GM18519 (cell line): ENCODE measurements around the gene TRIM71.
"Not testable (repeated sequence)": the region's sequence is repeated elsewhere in the genome, so short reads cannot be mapped to it uniquely, and the experiment has no call there.

Source experiments
- ATAC-seq: cut with Tn5 transposase; IDR thresholded peaks from one replicate; pipeline ENCODE4 v1.9.1; 2021; ENCODE audit warnings: mild to moderate bottlenecking, moderate library complexity; ENCODE audit not compliant: unreplicated experiment, low FRiP score

Gene TRIM71

GRCh38 chr3:32885283-32885901, 67.6 kb downstream of the TRIM71 start:
- ATAC-seq: no peak

GRCh38 chr3:32886296-32886695, 68.5 kb downstream of the TRIM71 start:
- no peak for ATAC-seq

GRCh38 chr3:32886911-32887310, 69.1 kb downstream of the TRIM71 start:
- ATAC-seq: no peak

GRCh38 chr3:32888739-32889138, 70.9 kb downstream of the TRIM71 start:
- ATAC-seq: peak; percentile 93

- no peak for ATAC-seq
These were observed 72.9 kb downstream of the TRIM71 start for GRCh38 chr3:32890420-32891276.

- no peak for ATAC-seq
These were observed 73.6 kb downstream of the TRIM71 start for GRCh38 chr3:32891365-32891764.

- no peak for ATAC-seq
These were observed 75.1 kb downstream of the TRIM71 start for GRCh38 chr3:32892625-32893598.

GRCh38 chr3:32894977-32895376, 77.2 kb downstream of the TRIM71 start:
- ATAC-seq: no peak

GRCh38 chr3:32895701-32896100, 77.9 kb downstream of the TRIM71 start:
- ATAC-seq: no peak

- ATAC-seq: no peak
These were observed 78.3 kb downstream of the TRIM71 start for GRCh38 chr3:32896143-32896542.

GRCh38 chr3:32897001-32897601, 79.3 kb downstream of the TRIM71 start:
- no peak for ATAC-seq

GRCh38 chr3:32897981-32898623, 80.3 kb downstream of the TRIM71 start:
- no peak for ATAC-seq

GRCh38 chr3:32899265-32899664, 81.5 kb downstream of the TRIM71 start:
- no peak for ATAC-seq

GRCh38 chr3:32901005-32901932, 83.5 kb downstream of the TRIM71 start:
- no peak for ATAC-seq

GRCh38 chr3:32902887-32903371, 85.1 kb downstream of the TRIM71 start:
- ATAC-seq: not testable (repeated sequence)

GRCh38 chr3:32903953-32904352, 86.2 kb downstream of the TRIM71 start:
- ATAC-seq: no peak

- ATAC-seq: no peak
These were observed 92.2 kb downstream of the TRIM71 start for GRCh38 chr3:32909999-32910398.

- ATAC-seq: no peak
These were observed 93.2 kb downstream of the TRIM71 start for GRCh38 chr3:32910954-32911353.

- no peak for ATAC-seq
These were observed 94.2 kb downstream of the TRIM71 start for GRCh38 chr3:32912046-32912445.
